Stomach (tissue), 9 donors: ENCODE data around the gene MAMDC2. TPM values are rescaled to one million over a fixed set of nuclear protein-coding genes. Genes with fewer than 3 reads are reported as not detected.

Experiments used
- DNase-seq, 2 donors: peaks; one replicate each; pipeline versions ENCODE4 v3.0.0 to v3.0.0-alpha.2; 2013 to 2019
- H3K27ac ChIP-seq, 5 donors: fragments of 200-600 bp in 4 of 5; sonication (generic) in 4 of 5; one replicate each; pipeline ENCODE4 v1.5.1; 2013 to 2019; ENCODE audit warnings: mild to moderate bottlenecking in 1 of 5, moderate library complexity in 1 of 5
- H3K27me3 ChIP-seq, 3 donors: fragments of 200-600 bp; sonication (generic); one replicate each; pipeline ENCODE4 v1.5.1; 2017 to 2019; ENCODE audit warnings: mixed run types in 1 of 3
- H3K36me3 ChIP-seq, 4 donors: fragments of 200-600 bp; sonication (generic); 1 replicate in 3 of 4; 2 replicates in 1 of 4; pipeline ENCODE4 v1.5.1; 2016 to 2019
- H3K4me1 ChIP-seq, 4 donors: fragments of 200-600 bp; sonication (generic); one replicate each; pipeline ENCODE4 v1.5.1; 2016 to 2019
- H3K4me3 ChIP-seq, 4 donors: fragments of 200-600 bp; sonication (generic) in 3 of 4; one replicate each; pipeline ENCODE4 v1.5.1; 2016 to 2019; ENCODE audit warnings: mild to moderate bottlenecking in 1 of 4
- H3K9me3 ChIP-seq, 4 donors: fragments of 200-600 bp; sonication (generic); one replicate each; pipeline ENCODE4 v1.5.1; 2016 to 2019
- CTCF ChIP-seq, 7 experiments: fragments of 450-650 bp in 4 of 7; fragments of 200-600 bp in 3 of 7; sonication (generic) in 3 of 7; IDR thresholded peaks; one replicate each; pipeline ENCODE4 v1.5.1; 2016 to 2019; ENCODE audit warnings: antibody characterized with exemption in 7 of 7, control low read depth in 2 of 7, mild to moderate bottlenecking in 1 of 7
- EP300 ChIP-seq: sonication (generic); formaldehyde crosslinking; IDR thresholded peaks from one replicate; pipeline ENCODE4 v1.6.1; 2017; ENCODE audit warnings: antibody characterized with exemption
- POLR2A ChIP-seq, 4 donors: fragments of 450-650 bp; IDR thresholded peaks; one replicate each; pipeline ENCODE4 v1.6.1; 2016; ENCODE audit warnings: antibody characterized with exemption in 4 of 4, control low read depth in 2 of 4, mild to moderate bottlenecking in 1 of 4, moderate library complexity in 1 of 4
- POLR2AphosphoS5 ChIP-seq, 3 donors: sonication (generic); formaldehyde crosslinking; IDR thresholded peaks; one replicate each; pipeline ENCODE4 v1.6.1; 2016; ENCODE audit warnings: antibody characterized with exemption in 3 of 3
- WGBS, 5 donors: extraction: QIAGEN DNeasy Blood & Tissue Kit in 3 of 5; methylation state at CpG; one replicate each; pipeline versions ENCODE4 v1.1.5 to v1.1.7; 2013 to 2018; 5-methylcytosine and 5-hydroxymethylcytosine counted together
- intact Hi-C: fragments of 100-400 bp; cut with DNase I; formaldehyde crosslinking; loops from one replicate; pipeline ENCODE4 v1.15.1; 2023; ENCODE audit warnings: low total_unique reads
- polyA plus RNA-seq, 3 donors: library from polyadenylated mRNA; stranded (reverse); fragments of 200-250 nt; gene quantifications; one replicate each; pipeline ENCODE4 v1.2.3, GENCODE V29; 2013
- total RNA-seq, 5 donors: library from RNA; depleted of rRNA; stranded (reverse); fragments of >200 nt; gene quantifications; one replicate each; pipeline versions ENCODE4 v1.1.0 to v1.2.3, GENCODE V29; 2014 to 2016
- donor health status: healthy with polysubstance abuse.
- donor health status: Bipolar disorder and iron deficiency.
- donor health status: healthy.

Gene MAMDC2
- total and polyA plus RNA-seq, 8 donors, result 7.0 to 91.4 (median 22.0) TPM

- TF ChIP-seq POLR2AphosphoS5 (IDR thresholded peaks at IDR 0.05), result no peak
- TF ChIP-seq EP300, result no peak
- no peak for TF ChIP-seq CTCF (IDR thresholded peaks at IDR 0.05)
- TF ChIP-seq POLR2A (IDR thresholded peaks at IDR 0.05), result no peak
- Histone ChIP-seq H3K27me3 (no peaks in the 10 kb centered on the region), H3K36me3 (peaks cover 11 to 21% (median 15%) of the 10 kb centered on the region in 4 donors), H3K27ac (peak overlapping the region in 1 of 5 donors; percentile 96), H3K9me3 (no peaks in the 10 kb centered on the region), H3K4me3 (peak overlapping the region; percentile 62 to 80 (median 66)), H3K4me1 (peaks cover 34 to 72% (median 54%) of the 10 kb centered on the region in 4 donors)
- no peak for DNase-seq
- intact Hi-C loops, result no loop called here
- 84 to 92% (median 87%) methylated on average over 8 of the region's 8 CpGs for WGBS, 5 donors
These were observed 217.0 kb downstream of the MAMDC2 start for GRCh38 chr9:70260606-70261005.

GRCh38 chr9:70261131-70261870 lies 217.7 kb downstream of the MAMDC2 start:
- Histone ChIP-seq H3K27me3 (no peaks in the 10 kb centered on the region), H3K36me3 (peaks cover 11 to 28% (median 22%) of the 10 kb centered on the region in 4 donors), H3K4me3 (peak overlapping the region in 2 of 4 donors; percentile 62 to 66), H3K9me3 (no peaks in the 10 kb centered on the region), H3K4me1 (peaks cover 30 to 69% (median 56%) of the 10 kb centered on the region in 4 donors), H3K27ac (peak overlapping the region in 1 of 5 donors; percentile 96)
- TF ChIP-seq EP300 (no peak), POLR2AphosphoS5 (IDR thresholded peaks at IDR 0.05) (no peak), POLR2A (IDR thresholded peaks at IDR 0.05) (no peak), CTCF (IDR thresholded peaks at IDR 0.05) (no peak)
- 59 to 71% (median 64%) methylated on average over 4 of the region's 4 CpGs for WGBS, 5 donors
- peak in 1 of 2 donors; percentile 60 for DNase-seq
- intact Hi-C loops, result no loop called here

GRCh38 chr9:70262366-70262765 lies 218.7 kb downstream of the MAMDC2 start:
- H3K27ac ChIP-seq, result no peak overlapping the region
- intact Hi-C loops, result no loop called here
- no peak overlapping the region for H3K4me3 ChIP-seq
- WGBS, 5 donors, result 83 to 86% (median 83%) methylated on average over 2 of the region's 2 CpGs
- TF ChIP-seq POLR2A (IDR thresholded peaks at IDR 0.05), result no peak
- no peak for TF ChIP-seq EP300
- TF ChIP-seq POLR2AphosphoS5 (IDR thresholded peaks at IDR 0.05), result no peak
- no peak for TF ChIP-seq CTCF (IDR thresholded peaks at IDR 0.05)
- peaks cover 11 to 38% (median 29%) of the 10 kb centered on the region in 4 donors for H3K36me3 ChIP-seq
- peaks cover 22 to 67% (median 46%) of the 10 kb centered on the region in 4 donors for H3K4me1 ChIP-seq
- H3K27me3 ChIP-seq, result no peaks in the 10 kb centered on the region
- no peak for DNase-seq
- no peaks in the 10 kb centered on the region for H3K9me3 ChIP-seq

- H3K4me1 ChIP-seq, result peaks cover 21 to 61% (median 41%) of the 10 kb centered on the region in 4 donors
- 35 to 53% (median 44%) methylated on average over 6 of the region's 6 CpGs for WGBS, 5 donors
- no peak overlapping the region for H3K4me3 ChIP-seq
- H3K36me3 ChIP-seq, result peaks cover 11 to 44% (median 35%) of the 10 kb centered on the region in 4 donors
- DNase-seq, result peak in 1 of 2 donors; percentile 43
- peak overlapping the region in 1 of 5 donors; percentile 11 for H3K27ac ChIP-seq
- TF ChIP-seq POLR2AphosphoS5 (IDR thresholded peaks at IDR 0.05) (no peak), CTCF (IDR thresholded peaks at IDR 0.05) (no peak), POLR2A (IDR thresholded peaks at IDR 0.05) (no peak), EP300 (no peak)
- no peaks in the 10 kb centered on the region for H3K9me3 ChIP-seq
- H3K27me3 ChIP-seq, result no peaks in the 10 kb centered on the region
- intact Hi-C loops, result no loop called here
These were observed 219.3 kb downstream of the MAMDC2 start for GRCh38 chr9:70262948-70263347.
